Measurements from ENCODE around the gene GADD45A.

The GADD45A gene

GRCh38 chr1:67695963-67696362 lies 11.0 kb downstream of the GADD45A start:
- no peak overlapping the region for H3K4me3 ChIP-seq (ENCODE audit: low read depth, low read length)
- no peak for TF ChIP-seq CTCF (IDR thresholded peaks at IDR 0.05; ENCODE audit: low read depth, low read length, missing control alignments)
- DNase-seq (ENCODE audit: low read depth) = no peak

GRCh38 chr1:67696708-67697107 lies 11.7 kb downstream of the GADD45A start:
- no peak for DNase-seq (ENCODE audit: low read depth)
- TF ChIP-seq CTCF (IDR thresholded peaks at IDR 0.05; ENCODE audit: low read depth, low read length, missing control alignments) = no peak
- no peak overlapping the region for H3K4me3 ChIP-seq (ENCODE audit: low read depth, low read length)

DNA sequence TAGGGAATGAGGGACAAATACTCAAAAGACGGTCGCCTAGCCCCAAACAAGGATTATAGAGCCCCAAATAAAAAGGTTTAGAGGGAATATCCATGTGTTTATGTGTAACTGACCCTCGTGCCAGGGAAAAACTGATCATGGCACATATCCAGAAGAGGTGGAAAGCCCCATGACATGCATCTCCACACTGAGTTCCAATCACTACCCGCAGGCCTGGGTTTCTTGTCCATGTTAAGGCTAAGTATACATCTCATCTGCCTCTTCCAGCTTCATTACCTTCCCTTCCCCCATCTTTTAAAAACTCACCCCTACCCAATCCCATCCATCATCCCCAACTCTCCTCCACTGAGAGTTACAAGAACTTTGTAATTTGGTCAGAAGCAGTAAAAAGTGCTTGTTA lies 15.2 kb downstream of the GADD45A start:
- no peak for TF ChIP-seq CTCF (IDR thresholded peaks at IDR 0.05; ENCODE audit: low read depth, low read length, missing control alignments)
- DNase-seq (ENCODE audit: low read depth) = no peak
- H3K4me3 ChIP-seq (ENCODE audit: low read depth, low read length) = no peak overlapping the region

DNA sequence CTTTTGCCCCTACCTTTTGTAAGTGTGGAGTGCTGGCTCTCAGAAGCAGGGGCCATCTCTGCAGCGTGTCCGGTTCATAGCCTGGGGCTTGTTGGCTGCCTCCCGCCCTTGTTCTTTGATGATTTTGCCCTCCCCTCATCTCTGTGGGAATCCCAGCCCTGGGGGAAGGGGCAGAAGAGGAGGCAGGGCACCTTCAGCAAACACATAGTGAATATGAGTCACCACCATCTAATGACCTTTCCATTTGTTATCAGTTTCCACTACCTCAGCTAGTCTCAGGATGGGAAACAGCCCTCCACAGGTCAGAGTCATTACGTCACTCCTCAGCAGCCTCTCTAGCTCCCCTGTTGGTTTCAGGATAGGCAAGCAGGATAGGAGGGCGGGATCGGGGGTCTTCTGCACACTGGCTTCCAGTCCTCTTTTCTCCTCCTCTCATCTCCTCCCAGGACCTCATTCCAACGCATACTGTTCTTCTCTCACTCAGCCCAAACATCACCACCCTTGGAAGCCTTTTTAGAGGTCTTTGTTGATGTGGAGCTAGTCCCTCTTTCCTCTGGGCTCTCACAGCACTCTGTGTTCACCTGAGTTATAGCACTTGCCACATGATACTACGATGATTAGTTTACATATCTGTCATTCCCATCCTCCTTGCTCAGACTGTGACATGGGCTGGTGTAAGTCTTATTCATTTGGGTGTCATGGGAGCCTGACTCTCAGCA lies 15.8 kb downstream of the GADD45A start:
- H3K4me3 ChIP-seq (ENCODE audit: low read depth, low read length) = no peak overlapping the region
- TF ChIP-seq CTCF (IDR thresholded peaks at IDR 0.05; ENCODE audit: low read depth, low read length, missing control alignments) = peak; percentile 28
- DNase-seq (ENCODE audit: low read depth) = no peak

- no peak for TF ChIP-seq CTCF (IDR thresholded peaks at IDR 0.05; ENCODE audit: low read depth, low read length, missing control alignments)
- H3K4me3 ChIP-seq (ENCODE audit: low read depth, low read length) = no peak overlapping the region
- no peak for DNase-seq (ENCODE audit: low read depth)
Observed at GRCh38 chr1:67701876-67702275, 16.9 kb downstream of the GADD45A start.

DNA sequence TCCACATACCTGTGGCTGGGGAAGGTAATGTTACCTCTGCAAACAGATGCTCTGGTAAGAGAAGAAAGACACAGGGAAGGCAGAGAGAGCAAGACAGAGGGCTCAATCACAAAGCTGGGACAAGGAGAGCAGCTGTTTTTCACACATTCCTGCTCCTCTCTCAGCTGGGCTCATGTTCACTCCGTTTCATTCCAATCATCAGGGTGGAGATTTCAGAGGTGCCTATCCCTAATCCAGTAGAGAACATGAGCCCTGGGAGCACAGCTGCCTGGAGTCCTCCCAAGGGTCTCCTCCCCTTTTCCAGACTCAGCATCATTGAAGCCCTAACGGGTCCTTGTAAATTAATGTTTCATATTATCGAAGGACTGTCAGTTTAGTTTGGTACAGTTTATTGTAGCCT lies 19.4 kb downstream of the GADD45A start:
- TF ChIP-seq CTCF (IDR thresholded peaks at IDR 0.05; ENCODE audit: low read depth, low read length, missing control alignments) = no peak
- DNase-seq (ENCODE audit: low read depth) = no peak
- no peak overlapping the region for H3K4me3 ChIP-seq (ENCODE audit: low read depth, low read length)
